ENCODE data around the gene KCNJ5. TPM values are rescaled to one million over a fixed set of nuclear protein-coding genes. Genes with fewer than 3 reads are reported as not detected.

The KCNJ5 gene
- total RNA-seq, 1 experiment from 2014 or later = 0.14 TPM

DNA sequence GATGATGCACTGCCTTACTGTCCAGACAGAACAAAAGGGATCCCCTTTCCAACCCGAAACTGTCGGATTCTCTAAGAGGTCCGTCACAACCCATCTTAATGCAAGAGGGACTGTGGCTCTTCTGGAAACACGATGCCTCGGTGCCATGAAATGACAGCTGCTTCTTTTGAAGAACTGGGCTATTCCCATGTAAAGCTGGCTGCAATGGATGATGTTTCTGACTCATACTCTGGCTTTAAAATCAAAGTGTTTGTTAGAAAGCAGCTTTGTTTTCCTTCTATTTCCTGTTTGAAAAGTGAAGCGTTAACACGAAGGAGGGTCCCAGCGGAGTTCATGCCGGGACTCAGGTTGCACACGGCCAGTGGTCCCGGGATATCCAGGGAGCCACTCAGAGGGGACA is 48.4 kb downstream of the KCNJ5 start:
- in situ Hi-C loops (cut with HindIII; ENCODE audit: low pct_unique_long_range_greater_than_20kb, low sequenced_read_pairs) = no loop called here
- DNase-seq (ENCODE audit: low read depth) = no peak

- in situ Hi-C loops (cut with HindIII; ENCODE audit: low pct_unique_long_range_greater_than_20kb, low sequenced_read_pairs) = no loop called here
- no peak for DNase-seq (ENCODE audit: low read depth)
Observed at GRCh38 chr11:128940156-128940555, 49.0 kb downstream of the KCNJ5 start.

DNA sequence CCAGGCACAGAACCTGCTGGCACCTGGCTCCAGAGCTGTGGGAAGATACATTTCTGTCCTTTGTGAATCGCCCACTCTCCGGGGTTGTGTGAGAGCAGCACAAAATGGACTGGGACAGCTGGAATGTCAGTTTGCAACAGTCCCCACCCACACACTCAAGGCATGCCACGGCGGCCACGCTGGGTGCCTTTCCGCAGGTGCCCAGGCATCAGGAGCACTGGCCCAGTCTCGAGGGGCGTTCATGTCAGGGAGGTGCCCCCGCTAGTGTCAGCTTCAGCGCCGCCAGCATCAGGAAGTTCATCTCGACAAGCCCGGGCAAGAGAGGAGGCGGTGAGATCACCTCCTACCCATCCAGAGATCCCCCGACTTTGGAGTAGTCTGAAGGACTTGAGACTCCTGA is 49.4 kb downstream of the KCNJ5 start:
- no peak for DNase-seq (ENCODE audit: low read depth)
- in situ Hi-C loops (cut with HindIII; ENCODE audit: low pct_unique_long_range_greater_than_20kb, low sequenced_read_pairs) = no loop called here

GRCh38 chr11:128941110-128941509 is 50.0 kb downstream of the KCNJ5 start:
- DNase-seq (ENCODE audit: low read depth) = no peak
- in situ Hi-C loops (cut with HindIII; ENCODE audit: low pct_unique_long_range_greater_than_20kb, low sequenced_read_pairs) = no loop called here

GRCh38 chr11:128941573-128942271 is 50.6 kb downstream of the KCNJ5 start:
- DNase-seq (ENCODE audit: low read depth) = no peak
- in situ Hi-C loops (cut with HindIII; ENCODE audit: low pct_unique_long_range_greater_than_20kb, low sequenced_read_pairs) = no loop called here

GRCh38 chr11:128942272-128942612 is 51.1 kb downstream of the KCNJ5 start:
- no peak for DNase-seq (ENCODE audit: low read depth)
- in situ Hi-C loops (cut with HindIII; ENCODE audit: low pct_unique_long_range_greater_than_20kb, low sequenced_read_pairs) = no loop called here

DNA sequence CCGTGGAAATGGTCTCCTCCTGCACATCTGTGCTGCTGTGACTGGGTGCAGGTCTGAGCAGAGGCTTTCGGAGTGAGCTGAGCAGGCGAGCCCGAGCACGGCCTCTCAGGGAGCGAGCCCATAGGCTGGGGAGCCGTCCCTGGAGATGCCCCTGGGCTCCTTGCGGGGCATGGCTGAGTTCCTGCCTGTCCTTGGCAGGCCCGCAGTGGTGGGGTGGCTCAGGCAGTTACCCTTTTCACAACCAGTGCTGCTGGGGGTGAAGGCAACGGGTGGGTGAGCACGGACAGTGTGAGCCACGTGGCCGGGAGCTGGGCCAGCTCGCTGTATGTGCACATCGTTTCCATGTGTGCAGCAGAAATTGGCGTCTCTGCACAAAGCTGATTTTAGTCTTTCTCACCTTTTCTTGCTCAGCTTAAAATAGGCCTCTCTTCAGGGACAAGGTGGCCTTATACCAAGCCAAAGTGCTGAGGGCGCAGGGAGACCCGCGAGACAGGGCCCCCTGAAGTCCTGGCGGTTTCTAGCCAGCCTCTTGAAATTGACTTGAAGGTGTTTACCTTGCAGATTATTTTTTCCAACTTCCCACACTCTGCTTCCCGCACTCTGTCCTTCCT is 51.8 kb downstream of the KCNJ5 start, which contains the start of gene TP53AIP1:
Gene TP53AIP1, minus strand, starts transcription at position 55 of the 611 bp plus-strand sequence. CDS start 5,053 bp downstream, outside the sequence.
- no peak for DNase-seq (ENCODE audit: low read depth)
- in situ Hi-C loops (cut with HindIII; ENCODE audit: low pct_unique_long_range_greater_than_20kb, low sequenced_read_pairs) = no loop called here

GRCh38 chr11:128943428-128943976 is 52.3 kb downstream of the KCNJ5 start:
- in situ Hi-C loops (cut with HindIII; ENCODE audit: low pct_unique_long_range_greater_than_20kb, low sequenced_read_pairs) = no loop called here
- DNase-seq (ENCODE audit: low read depth) = no peak

GRCh38 chr11:128946648-128947047 is 55.5 kb downstream of the KCNJ5 start:
- in situ Hi-C loops (cut with HindIII; ENCODE audit: low pct_unique_long_range_greater_than_20kb, low sequenced_read_pairs) = no loop called here
- peak; percentile 19 for DNase-seq (ENCODE audit: low read depth)

DNA sequence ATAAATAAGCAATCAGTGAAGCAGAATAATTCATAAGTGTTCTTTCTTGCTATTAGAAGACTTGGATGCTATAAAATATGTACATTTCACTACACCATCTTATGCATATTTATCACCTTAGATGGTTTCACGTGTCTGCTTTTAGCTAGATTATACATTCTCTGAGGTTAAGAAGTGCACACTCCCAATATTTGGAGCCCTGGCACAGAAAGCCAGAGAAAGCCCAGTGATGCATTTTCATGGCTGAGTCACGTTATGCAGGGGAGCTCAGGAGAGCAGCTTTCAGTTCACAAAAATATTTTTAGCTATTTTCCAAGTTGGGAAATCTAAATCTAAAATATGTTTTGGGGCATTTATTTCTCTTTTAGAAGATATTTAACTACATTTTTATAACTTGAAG is 56.6 kb downstream of the KCNJ5 start:
- in situ Hi-C loops (cut with HindIII; ENCODE audit: low pct_unique_long_range_greater_than_20kb, low sequenced_read_pairs) = no loop called here
- DNase-seq (ENCODE audit: low read depth) = no peak

DNA sequence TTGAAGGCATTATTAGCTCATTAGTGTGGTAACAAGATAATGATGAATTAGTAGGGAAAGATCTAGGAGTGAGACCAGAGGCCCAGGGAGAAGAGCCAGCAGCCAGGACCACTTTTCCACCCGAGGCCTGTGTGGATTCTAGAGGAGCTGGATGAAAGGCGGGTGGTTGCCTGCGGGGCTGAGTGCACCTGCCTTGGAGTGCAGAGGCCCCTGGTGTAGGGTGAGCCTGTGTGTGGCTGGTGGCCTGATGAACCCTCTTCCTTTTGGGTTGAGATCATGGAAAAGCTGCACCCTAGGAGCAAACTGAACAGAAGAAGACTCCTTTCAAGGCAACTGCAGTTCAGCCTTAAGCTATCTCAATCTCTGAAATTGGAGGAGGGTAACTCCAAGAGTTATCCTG is 57.4 kb downstream of the KCNJ5 start:
- in situ Hi-C loops (cut with HindIII; ENCODE audit: low pct_unique_long_range_greater_than_20kb, low sequenced_read_pairs) = no loop called here
- DNase-seq (ENCODE audit: low read depth) = no peak

DNA sequence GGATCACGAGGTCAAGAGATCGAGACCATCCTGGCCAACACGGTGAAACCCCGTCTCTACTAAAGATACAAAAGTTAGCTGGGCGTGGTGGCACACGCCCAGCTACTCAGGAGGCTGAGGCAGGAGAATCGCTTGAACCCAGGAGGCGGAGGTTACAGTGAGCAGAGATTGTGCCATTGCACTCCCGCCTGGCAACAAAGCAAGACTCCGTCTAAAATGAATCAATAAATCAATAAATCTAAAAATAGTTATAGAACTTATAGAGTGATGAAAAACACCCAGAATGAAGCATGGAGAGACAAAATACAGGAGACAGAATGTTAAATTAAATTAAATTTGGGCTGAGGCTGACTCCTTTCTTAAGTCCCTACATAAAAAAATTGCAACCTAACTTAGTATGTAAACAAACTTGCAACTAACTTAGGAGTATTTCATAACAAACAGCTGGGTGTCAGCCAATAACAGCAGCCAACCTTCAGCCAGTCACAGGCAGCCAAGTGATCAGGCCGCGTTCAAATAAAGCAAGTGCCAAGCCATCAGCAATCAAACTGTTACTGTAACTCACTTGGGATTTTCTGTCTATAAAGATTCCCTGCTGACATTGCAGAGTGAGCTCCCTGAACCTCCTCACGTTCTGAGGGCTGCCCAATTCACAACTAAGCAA is 58.8 kb downstream of the KCNJ5 start:
- DNase-seq (ENCODE audit: low read depth) = no peak
- in situ Hi-C loops (cut with HindIII; ENCODE audit: low pct_unique_long_range_greater_than_20kb, low sequenced_read_pairs) = no loop called here

DNA sequence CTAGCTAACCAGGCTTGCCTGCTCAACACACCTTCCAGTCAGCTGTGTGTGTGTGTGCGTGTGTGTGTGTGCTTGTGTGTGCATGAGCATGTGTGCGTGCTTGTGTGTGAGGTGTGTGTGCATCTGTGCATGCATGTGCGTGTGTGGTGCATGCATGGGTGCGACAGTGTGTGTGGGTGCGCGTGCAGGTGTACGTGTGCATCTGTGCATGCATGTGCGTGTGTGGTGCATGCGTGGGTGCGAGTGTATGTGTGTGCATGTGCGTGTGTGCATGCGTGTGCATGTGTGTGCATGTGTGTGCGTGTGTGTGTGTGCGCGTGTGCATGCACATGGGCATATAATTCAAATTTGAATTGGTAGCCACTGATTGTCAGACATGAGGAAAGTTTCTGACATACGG is 62.0 kb downstream of the KCNJ5 start:
- in situ Hi-C loops (cut with HindIII; ENCODE audit: low pct_unique_long_range_greater_than_20kb, low sequenced_read_pairs) = no loop called here
- DNase-seq (ENCODE audit: low read depth) = no peak

- DNase-seq (ENCODE audit: low read depth) = no peak
- in situ Hi-C loops (cut with HindIII; ENCODE audit: low pct_unique_long_range_greater_than_20kb, low sequenced_read_pairs) = no loop called here
Observed at GRCh38 chr11:128955636-128956035, 64.5 kb downstream of the KCNJ5 start.

- in situ Hi-C loops (cut with HindIII; ENCODE audit: low pct_unique_long_range_greater_than_20kb, low sequenced_read_pairs) = no loop called here
- peak; percentile 30 for DNase-seq (ENCODE audit: low read depth)
Observed at GRCh38 chr11:128956401-128957201, 65.4 kb downstream of the KCNJ5 start.

- in situ Hi-C loops (cut with HindIII; ENCODE audit: low pct_unique_long_range_greater_than_20kb, low sequenced_read_pairs) = no loop called here
- DNase-seq (ENCODE audit: low read depth) = no peak
Observed at GRCh38 chr11:128957202-128957482, 66.0 kb downstream of the KCNJ5 start.

GRCh38 chr11:128961645-128962044 is 70.5 kb downstream of the KCNJ5 start:
- in situ Hi-C loops (cut with HindIII; ENCODE audit: low pct_unique_long_range_greater_than_20kb, low sequenced_read_pairs) = no loop called here
- no peak for DNase-seq (ENCODE audit: low read depth)

- DNase-seq (ENCODE audit: low read depth) = no peak
- in situ Hi-C loops (cut with HindIII; ENCODE audit: low pct_unique_long_range_greater_than_20kb, low sequenced_read_pairs) = no loop called here
Observed at GRCh38 chr11:128962896-128963295, 71.7 kb downstream of the KCNJ5 start.
